ENCODE results near the gene ARHGEF17.
A peak's percentile ranks its signal among the peaks of the same experiment; 100 is the strongest.

Gene ARHGEF17

DNA sequence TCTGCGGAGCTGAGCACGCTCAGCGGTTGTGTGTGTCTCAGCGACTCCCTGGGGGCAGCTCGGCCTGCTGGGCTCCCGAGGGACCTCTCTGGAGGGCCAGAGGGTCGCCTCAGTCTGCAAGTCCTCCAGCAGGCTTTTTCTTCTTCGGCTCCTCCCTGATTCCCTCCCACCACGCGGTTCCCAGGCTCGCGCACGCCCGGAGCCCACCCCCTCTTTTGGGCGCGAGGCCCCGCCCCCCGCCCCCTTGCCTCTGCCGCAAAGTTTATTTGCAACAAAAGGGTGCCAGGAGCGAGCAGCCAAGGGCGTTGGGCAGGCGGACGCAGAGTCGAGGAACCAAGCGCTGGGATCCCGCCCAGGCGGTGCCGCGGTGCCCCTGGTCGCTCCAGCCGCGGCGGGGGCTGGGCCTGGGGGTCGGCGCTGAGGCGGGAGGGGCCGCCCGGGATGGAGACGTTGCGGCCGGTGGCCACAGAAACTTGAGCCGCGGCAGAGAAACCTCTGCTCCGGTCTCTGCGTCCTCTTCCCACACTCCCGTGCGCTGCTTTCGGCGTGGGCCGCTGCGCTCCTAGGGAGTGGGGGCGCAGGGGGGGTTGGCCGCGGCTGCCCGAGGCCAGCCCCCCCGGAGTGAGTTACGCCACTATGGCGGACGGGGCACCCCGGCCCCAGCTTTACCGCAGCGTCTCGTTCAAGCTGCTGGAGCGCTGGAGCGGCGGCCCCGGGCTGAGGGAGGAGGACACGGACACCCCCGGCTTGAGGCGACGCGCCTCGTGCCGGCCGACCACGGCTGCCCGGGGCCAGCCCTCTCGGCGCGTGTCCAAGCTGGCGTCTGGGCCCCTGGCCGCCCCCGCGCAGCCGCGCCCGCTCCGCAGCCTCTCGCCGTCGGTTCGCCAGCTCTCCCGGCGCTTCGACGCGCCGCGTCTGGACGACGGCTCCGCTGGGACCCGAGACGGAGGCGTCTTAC is at the start of gene ARHGEF17:
Gene ARHGEF17 (plus strand): TSS at position 274 of the 958 bp plus-strand sequence. CDS start 363 bp downstream, at position 637.
- ChIA-PET POLR2A (interaction anchor here (0.6 to 4.7 kb wide), 17 partner anchors 9 to 352 kb away, joined by 3 to 64 read pairs (median 4); partner anchors contain the start of gene RELT), CTCF (interaction anchor here (0.9 to 28.8 kb wide), 25 partner anchors 9 to 468 kb away, joined by 3 to 605 read pairs (median 10); partner anchors contain the start of gene P2RY6)
- peak within 1 kb of the TSS; percentile 81 for H3K4me3 ChIP-seq (ENCODE audit: low read depth, low read length)
- no peak for DNase-seq (ENCODE audit: low read depth, low spot score)
- TF ChIP-seq, protein P1, sequence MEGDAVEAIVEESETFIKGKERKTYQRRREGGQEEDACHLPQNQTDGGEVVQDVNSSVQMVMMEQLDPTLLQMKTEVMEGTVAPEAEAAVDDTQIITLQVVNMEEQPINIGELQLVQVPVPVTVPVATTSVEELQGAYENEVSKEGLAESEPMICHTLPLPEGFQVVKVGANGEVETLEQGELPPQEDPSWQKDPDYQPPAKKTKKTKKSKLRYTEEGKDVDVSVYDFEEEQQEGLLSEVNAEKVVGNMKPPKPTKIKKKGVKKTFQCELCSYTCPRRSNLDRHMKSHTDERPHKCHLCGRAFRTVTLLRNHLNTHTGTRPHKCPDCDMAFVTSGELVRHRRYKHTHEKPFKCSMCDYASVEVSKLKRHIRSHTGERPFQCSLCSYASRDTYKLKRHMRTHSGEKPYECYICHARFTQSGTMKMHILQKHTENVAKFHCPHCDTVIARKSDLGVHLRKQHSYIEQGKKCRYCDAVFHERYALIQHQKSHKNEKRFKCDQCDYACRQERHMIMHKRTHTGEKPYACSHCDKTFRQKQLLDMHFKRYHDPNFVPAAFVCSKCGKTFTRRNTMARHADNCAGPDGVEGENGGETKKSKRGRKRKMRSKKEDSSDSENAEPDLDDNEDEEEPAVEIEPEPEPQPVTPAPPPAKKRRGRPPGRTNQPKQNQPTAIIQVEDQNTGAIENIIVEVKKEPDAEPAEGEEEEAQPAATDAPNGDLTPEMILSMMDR (IDR thresholded peaks at IDR 0.05; ENCODE audit: insufficient read depth, low read length, missing control alignments): no peak

DNA sequence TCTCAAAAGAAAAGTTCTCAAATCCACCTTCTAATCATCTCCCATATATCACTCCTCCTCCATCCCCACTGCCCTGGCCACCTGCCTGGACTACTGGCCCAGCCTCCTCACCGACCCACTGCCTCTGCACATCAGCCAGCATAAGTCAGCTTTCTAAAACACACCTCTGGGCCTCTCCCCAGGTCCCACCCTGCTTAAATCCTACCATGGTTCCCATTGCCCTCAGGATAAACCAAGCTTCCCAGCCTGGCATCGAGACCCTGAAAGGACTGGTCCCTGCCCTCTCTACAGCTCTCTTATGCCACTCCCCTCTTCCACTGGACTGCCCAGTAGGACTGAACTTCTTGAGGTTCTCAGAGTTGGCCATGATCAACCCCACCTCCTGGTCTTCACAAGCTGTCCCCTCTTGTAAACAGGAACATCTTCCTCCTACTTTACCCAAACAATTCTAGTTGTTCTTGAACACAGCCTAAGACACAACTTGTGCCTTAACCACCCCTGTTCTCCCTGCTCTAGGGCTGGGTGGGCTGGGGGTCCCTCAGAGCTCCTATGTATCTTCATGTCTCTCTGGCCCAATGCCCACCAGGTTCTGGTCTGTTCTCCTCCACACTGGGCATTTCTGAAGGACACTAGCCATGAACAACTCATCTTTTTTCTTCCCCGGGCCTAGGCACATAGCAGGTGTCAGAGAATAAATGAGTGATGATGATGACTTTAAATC is 48.5 kb upstream of the ARHGEF17 start:
- H3K4me3 ChIP-seq (ENCODE audit: low read depth, low read length): no peak overlapping the region
- ChIA-PET POLR2A (no interaction called here), CTCF (interaction anchor here (1.6 to 3.5 kb wide), 6 partner anchors 14 to 76 kb away, joined by 5 to 31 read pairs (median 8); no protein-coding TSS in a partner anchor)
- TF ChIP-seq, protein P1 (IDR thresholded peaks at IDR 0.05; ENCODE audit: insufficient read depth, low read length, missing control alignments): no peak
- DNase-seq (ENCODE audit: low read depth, low spot score): no peak

DNA sequence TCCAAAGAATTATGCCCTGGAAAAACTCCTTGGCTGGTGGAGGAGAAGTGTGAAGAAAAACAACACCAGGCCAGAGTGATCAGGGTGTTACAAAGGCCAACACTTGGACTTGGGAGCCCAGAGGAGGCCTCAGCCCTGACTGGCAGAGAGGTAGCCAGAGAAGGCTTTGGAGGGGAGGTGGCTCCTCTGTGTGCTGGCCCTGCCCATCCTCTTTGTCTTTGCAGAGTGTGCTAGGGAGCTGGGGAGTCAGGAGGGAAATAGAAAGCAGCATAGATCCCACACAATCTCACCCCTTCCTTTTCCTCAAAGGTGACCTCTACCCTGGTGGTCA is 48.0 kb upstream of the ARHGEF17 start:
- ChIA-PET CTCF (interaction anchor here (1.6 to 3.5 kb wide), 2 partner anchors 18 to 29 kb away, joined by 7 to 31 read pairs; no protein-coding TSS in a partner anchor), POLR2A (no interaction called here)
- no peak for DNase-seq (ENCODE audit: low read depth, low spot score)
- H3K4me3 ChIP-seq (ENCODE audit: low read depth, low read length): no peak overlapping the region
- TF ChIP-seq, protein P1 (IDR thresholded peaks at IDR 0.05; ENCODE audit: insufficient read depth, low read length, missing control alignments): no peak

- TF ChIP-seq, protein P1 (IDR thresholded peaks at IDR 0.05; ENCODE audit: insufficient read depth, low read length, missing control alignments): no peak
- no peak overlapping the region for H3K4me3 ChIP-seq (ENCODE audit: low read depth, low read length)
- POLR2A ChIA-PET: interaction anchor here (1.0 kb wide), 1 partner anchor 23 kb away, joined by 3 read pairs; no protein-coding TSS in a partner anchor
- no peak for DNase-seq (ENCODE audit: low read depth, low spot score)
- CTCF ChIA-PET: interaction anchor here (1.1 to 9.3 kb wide), 6 partner anchors 21 to 44 kb away, joined by 3 to 48 read pairs (median 4); no protein-coding TSS in a partner anchor
Measured at GRCh38 chr11:73262851-73263495, 45.1 kb upstream of the ARHGEF17 start.

DNA sequence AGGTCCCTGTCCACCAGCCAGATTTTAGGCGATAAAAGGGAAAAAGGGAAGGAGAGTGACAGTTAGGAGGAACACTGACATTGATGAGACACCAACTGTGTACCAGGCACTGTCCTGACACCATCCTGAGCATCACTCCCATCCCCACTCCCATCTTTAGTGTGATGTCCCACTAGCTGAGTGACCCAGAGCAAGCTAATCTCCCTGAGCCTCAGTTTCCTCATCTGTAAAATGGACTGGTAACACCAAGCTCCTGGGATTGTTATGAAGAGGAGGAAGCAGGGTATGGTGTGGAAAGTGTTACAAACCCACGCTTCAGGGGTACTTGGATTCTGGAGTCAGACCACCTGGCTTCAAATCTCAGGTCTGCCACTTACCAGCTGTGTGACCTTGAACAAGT is 44.4 kb upstream of the ARHGEF17 start:
- no peak overlapping the region for H3K4me3 ChIP-seq (ENCODE audit: low read depth, low read length)
- TF ChIP-seq, protein P1 (IDR thresholded peaks at IDR 0.05; ENCODE audit: insufficient read depth, low read length, missing control alignments): no peak
- no peak for DNase-seq (ENCODE audit: low read depth, low spot score)
- ChIA-PET CTCF (interaction anchor here (0.9 to 9.3 kb wide), 6 partner anchors 9 to 31 kb away, joined by 3 to 48 read pairs (median 4); no protein-coding TSS in a partner anchor), POLR2A (no interaction called here)

Measured in AG04449 (cell line).